HCT116 (cell line): ENCODE data around the gene IGSF6. TPM values are rescaled to one million over a fixed set of nuclear protein-coding genes. Genes with fewer than 3 reads are reported as not detected.

Experiments
- ATAC-seq: fragments of 200-7000 bp; cut with Tn5 transposase; 2 replicates; pipeline ENCODE4 v1.9.1; 2020; ENCODE audit warnings: mild to moderate bottlenecking, moderate library complexity
- BruUV-seq: library from RNA; stranded (reverse); fragments of 400-500 nt; replicated peaks from 2 replicates; lab custom pipeline; 2021; lab: Mats Ljungman, UMichigan
- CTCF ChIA-PET: fragments of 300-600 bp; sonication (Branson Sonifier 250); formaldehyde crosslinking; loops from one replicate; lab custom pipeline; 2021; ENCODE audit warnings: antibody characterized with exemption; lab: Charles Lee
- POLR2A ChIA-PET: fragments of 300-600, 350-600 bp; sonication (Branson Sonifier 250); formaldehyde crosslinking; loops from one replicate; lab custom pipeline; 2021; ENCODE audit warnings: antibody characterized with exemption; lab: Charles Lee
- RAD21 ChIA-PET, 2 experiments: fragments of 300-600 bp; sonication (Branson Sonifier 250); formaldehyde crosslinking; loops; one replicate each; lab custom pipeline; 2023; ENCODE audit warnings: low total read pairs in 2 of 2; ENCODE audit not compliant: uncharacterized antibody in 2 of 2, unreplicated experiment in 2 of 2, low non-redundant PET in 1 of 2; lab: Charles Lee
- DNase-seq: peaks from one replicate; pipeline ENCODE4 v3.0.0-alpha.2; 2010; ENCODE audit warnings: low read depth, low spot score
- H2AFZ ChIP-seq: fragments of 200-600 bp; shearing (Covaris generic), sonication (generic); 2 replicates; pipeline ENCODE4 v1.6.1; 2017; ENCODE audit warnings: low read depth, mixed run types, mixed read lengths, antibody characterized with exemption, low read length; ENCODE audit not compliant: poor library complexity, severe bottlenecking
- H3K27ac ChIP-seq: 2 replicates; pipeline ENCODE4 v1.5.1; 2012; ENCODE audit warnings: low read depth, low read length
- H3K27me3 ChIP-seq: fragments of 200-600 bp; sonication (generic); 2 replicates; pipeline ENCODE4 v1.6.1; 2016; ENCODE audit warnings: mixed run types, low read length, mixed read lengths; ENCODE audit not compliant: insufficient read depth
- H3K36me3 ChIP-seq, 2 experiments: fragments of 200-500 bp in 1 of 2; fragments of 200-600 bp in 1 of 2; sonication (Bioruptor generic) in 1 of 2; sonication (generic) in 1 of 2; 2 replicates each; pipeline versions ENCODE4 v1.5.1 to v1.6.1; 2014 to 2016; ENCODE audit warnings: low read length in 2 of 2, inconsistent platforms in 1 of 2, mixed read lengths in 1 of 2, mixed run types in 1 of 2; ENCODE audit not compliant: insufficient read depth in 2 of 2, control insufficient read depth in 1 of 2
- H3K4me1 ChIP-seq, 2 experiments: fragments of 200-600 bp in 1 of 2; sonication (generic) in 1 of 2; 2 replicates each; pipeline versions ENCODE4 v1.5.1 to v1.6.1; 2012 to 2017; ENCODE audit warnings: low read length in 2 of 2, inconsistent platforms in 1 of 2, mild to moderate bottlenecking in 1 of 2, mixed read lengths in 1 of 2, mixed run types in 1 of 2, moderate library complexity in 1 of 2; ENCODE audit not compliant: insufficient read depth in 2 of 2, control insufficient read depth in 1 of 2
- H3K4me2 ChIP-seq: fragments of 200-600 bp; sonication (generic); 2 replicates; pipeline ENCODE4 v1.6.1; 2017; ENCODE audit warnings: mixed run types, low read length, mixed read lengths
- H3K4me3 ChIP-seq, 2 experiments: fragments of 200-600 bp in 1 of 2; sonication (generic) in 1 of 2; replicated peaks in 1 of 2; 2 replicates each; pipeline ENCODE4 v1.5.1; 2011 to 2016; ENCODE audit warnings: low read length in 2 of 2, control low read depth in 1 of 2, low read depth in 1 of 2, mild to moderate bottlenecking in 1 of 2, mixed read lengths in 1 of 2, mixed run types in 1 of 2
- H3K79me2 ChIP-seq: fragments of 200-600 bp; sonication (generic); 2 replicates; pipeline ENCODE4 v1.6.1; 2017; ENCODE audit warnings: mild to moderate bottlenecking, mixed run types, low read length, moderate library complexity, mixed read lengths; ENCODE audit not compliant: insufficient read depth
- H3K9ac ChIP-seq: fragments of 200-600 bp; sonication (generic); 2 replicates; pipeline ENCODE4 v1.6.1; 2016; ENCODE audit warnings: low read length, mixed read lengths
- H3K9me2 ChIP-seq: fragments of 200-600 bp; sonication (generic), shearing (Covaris generic); 2 replicates; pipeline ENCODE4 v1.6.1; 2017; ENCODE audit warnings: mixed run types, mild to moderate bottlenecking, moderate library complexity; ENCODE audit not compliant: insufficient read depth
- H3K9me3 ChIP-seq, 2 experiments: fragments of 200-500 bp in 1 of 2; fragments of 200-600 bp in 1 of 2; sonication (Bioruptor generic) in 1 of 2; sonication (generic) in 1 of 2; 2 replicates each; pipeline ENCODE4 v1.6.1; 2014 to 2017; ENCODE audit warnings: low read length in 2 of 2, mixed read lengths in 2 of 2, inconsistent platforms in 1 of 2, low read depth in 1 of 2, mild to moderate bottlenecking in 1 of 2, mixed run types in 1 of 2, moderate library complexity in 1 of 2; ENCODE audit not compliant: control insufficient read depth in 1 of 2, insufficient read depth in 1 of 2
- H4K20me1 ChIP-seq: fragments of 200-600 bp; sonication (generic), shearing (Covaris generic); 2 replicates; pipeline ENCODE4 v1.6.1; 2017; ENCODE audit warnings: mixed run types, mild to moderate bottlenecking, moderate library complexity; ENCODE audit not compliant: insufficient read depth
- ELF1 ChIP-seq: IDR thresholded peaks from 2 replicates; pipeline ENCODE4 v1.6.1; 2012; ENCODE audit warnings: low read depth, borderline replicate concordance
- EZH2 ChIP-seq: fragments of 200-600 bp; sonication (generic); IDR thresholded peaks from 2 replicates; pipeline ENCODE4 v1.6.1; 2017; ENCODE audit warnings: antibody characterized with exemption, mixed run types
- EZH2phosphoT487 ChIP-seq: fragments of 200-600 bp; IDR thresholded peaks from 2 replicates; pipeline ENCODE4 v1.6.1; 2018; ENCODE audit warnings: antibody characterized with exemption, borderline replicate concordance
- FOSL1 ChIP-seq: IDR thresholded peaks from 2 replicates; pipeline ENCODE4 v1.6.1; 2012; ENCODE audit warnings: low read depth
- JUND ChIP-seq: IDR thresholded peaks from 2 replicates; pipeline ENCODE4 v1.6.1; 2012
- MAX ChIP-seq: IDR thresholded peaks from 2 replicates; pipeline ENCODE4 v1.6.1; 2012
- POLR2A ChIP-seq: IDR thresholded peaks from 2 replicates; pipeline ENCODE4 v1.7.0; 2011; ENCODE audit warnings: borderline replicate concordance; ENCODE audit not compliant: insufficient read depth, insufficient read length; ENCODE audit errors: extremely low read depth
- SIN3A ChIP-seq: IDR thresholded peaks from 2 replicates; pipeline ENCODE4 v1.6.1; 2012; ENCODE audit warnings: low read depth
- SP1 ChIP-seq: IDR thresholded peaks from 2 replicates; pipeline ENCODE4 v1.6.1; 2012; ENCODE audit warnings: low read depth
- YY1 ChIP-seq: IDR thresholded peaks from 2 replicates; pipeline ENCODE4 v1.6.1; 2011; ENCODE audit warnings: low read length, low read depth, moderate library complexity, mild to moderate bottlenecking; ENCODE audit not compliant: insufficient replicate concordance; ENCODE audit errors: extremely low read depth
- intact Hi-C: fragments of 100-400 bp; cut with micrococcal nuclease; formaldehyde crosslinking; loops from 2 replicates; pipeline ENCODE4 v1.10.0; 2022
- total RNA-seq: library from RNA; stranded (reverse); gene quantifications from one replicate; pipeline ENCODE4 v1.2.1, GENCODE V29; 2021; ENCODE audit not compliant: unreplicated experiment
- TF ChIP-seq, protein P1 (sequence below): IDR thresholded peaks from 2 replicates; pipeline ENCODE4 v1.6.1; 2012
- TF ChIP-seq, protein P2 (sequence below), 3 experiments: fragments of 200-600 bp in 1 of 3; sonication (generic) in 1 of 3; IDR thresholded peaks in 2 of 3; conservative IDR thresholded peaks in 1 of 3; 2 replicates each; pipeline ENCODE4 v1.5.1; 2012 to 2017; ENCODE audit warnings: low read depth in 2 of 3, low read length in 2 of 3, antibody characterized with exemption in 1 of 3, borderline replicate concordance in 1 of 3, control low read depth in 1 of 3, mild to moderate bottlenecking in 1 of 3, mixed read lengths in 1 of 3, mixed run types in 1 of 3, moderate library complexity in 1 of 3; ENCODE audit not compliant: insufficient read depth in 1 of 3
- TF ChIP-seq, protein P3 (sequence below): IDR thresholded peaks from 2 replicates; pipeline ENCODE4 v1.6.1; 2012; ENCODE audit warnings: low read depth
- TF ChIP-seq, protein P4 (sequence below): IDR thresholded peaks from 2 replicates; pipeline ENCODE4 v1.6.1; 2011; ENCODE audit warnings: mild to moderate bottlenecking, low read length, moderate library complexity; ENCODE audit not compliant: insufficient replicate concordance; ENCODE audit errors: extremely low read depth

Gene IGSF6
- total RNA-seq, 1 experiment from 2014 or later: not detected

DNA sequence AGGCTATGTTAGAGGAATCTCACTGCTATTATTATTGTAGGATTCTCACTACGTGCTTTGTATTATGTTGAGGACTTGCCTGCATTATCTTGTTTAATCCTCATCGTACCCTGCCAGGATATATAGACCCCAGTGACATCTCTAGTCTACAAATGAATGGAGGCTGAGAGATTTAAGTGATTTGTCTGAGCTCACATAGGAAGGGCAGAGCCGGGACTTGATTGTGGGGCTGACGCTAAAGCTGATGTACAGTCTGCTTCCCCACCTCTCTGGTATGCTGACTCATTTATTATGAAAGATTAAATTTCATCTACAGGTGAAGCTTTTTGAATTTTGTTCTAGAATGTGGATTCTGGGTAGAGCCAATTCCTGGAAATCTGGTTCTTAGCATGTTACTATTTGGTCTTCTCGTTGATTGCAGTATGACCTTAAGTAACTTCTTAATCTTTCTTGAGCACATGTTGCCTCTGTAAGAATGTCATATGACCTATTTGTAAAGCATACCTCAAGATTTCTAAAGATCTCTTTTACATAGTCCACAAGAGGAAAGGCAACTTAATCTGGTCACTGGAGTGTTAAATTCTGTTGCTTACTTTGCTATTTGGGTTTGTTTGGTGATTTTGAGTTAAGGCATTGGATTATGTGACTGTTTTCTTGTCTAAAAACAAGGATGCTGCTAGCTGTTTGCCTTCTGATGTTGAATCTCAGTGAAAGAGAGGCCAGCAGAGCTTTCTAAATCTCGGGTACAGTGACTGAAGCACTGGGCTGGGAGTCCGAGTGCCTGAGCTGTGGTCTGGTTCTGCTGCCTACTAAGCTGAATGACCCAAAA, 40.6 kb downstream of the IGSF6 start:
- Histone ChIP-seq H3K4me2 (no peak overlapping the region), H4K20me1 (no peaks in the 10 kb centered on the region), H3K27me3 (no peaks in the 10 kb centered on the region), H3K9me2 (no peaks in the 10 kb centered on the region), H3K36me3 (no peaks in the 10 kb centered on the region), H2AFZ (no peak overlapping the region), H3K4me1 (no peaks in the 10 kb centered on the region), H3K9me3 (no peaks in the 10 kb centered on the region), H3K9ac (no peak overlapping the region), H3K4me3 (no peak overlapping the region), H3K79me2 (peaks cover 52% of the 10 kb centered on the region), H3K27ac (no peak overlapping the region)
- BruUV-seq: no TSS peak
- no peak for DNase-seq
- ChIA-PET POLR2A (no interaction called here), RAD21 (no interaction called here), CTCF (no interaction called here)
- intact Hi-C loops: no loop called here
- ATAC-seq: no peak
- TF ChIP-seq EZH2phosphoT487 (no peak), YY1 (no peak), MAX (no peak), SP1 (no peak), SIN3A (no peak), FOSL1 (no peak), EZH2 (no peak), ELF1 (no peak), JUND (no peak), POLR2A (no peak)
- TF ChIP-seq, protein P1, sequence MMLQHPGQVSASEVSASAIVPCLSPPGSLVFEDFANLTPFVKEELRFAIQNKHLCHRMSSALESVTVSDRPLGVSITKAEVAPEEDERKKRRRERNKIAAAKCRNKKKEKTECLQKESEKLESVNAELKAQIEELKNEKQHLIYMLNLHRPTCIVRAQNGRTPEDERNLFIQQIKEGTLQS: no peak
- TF ChIP-seq, protein P2, sequence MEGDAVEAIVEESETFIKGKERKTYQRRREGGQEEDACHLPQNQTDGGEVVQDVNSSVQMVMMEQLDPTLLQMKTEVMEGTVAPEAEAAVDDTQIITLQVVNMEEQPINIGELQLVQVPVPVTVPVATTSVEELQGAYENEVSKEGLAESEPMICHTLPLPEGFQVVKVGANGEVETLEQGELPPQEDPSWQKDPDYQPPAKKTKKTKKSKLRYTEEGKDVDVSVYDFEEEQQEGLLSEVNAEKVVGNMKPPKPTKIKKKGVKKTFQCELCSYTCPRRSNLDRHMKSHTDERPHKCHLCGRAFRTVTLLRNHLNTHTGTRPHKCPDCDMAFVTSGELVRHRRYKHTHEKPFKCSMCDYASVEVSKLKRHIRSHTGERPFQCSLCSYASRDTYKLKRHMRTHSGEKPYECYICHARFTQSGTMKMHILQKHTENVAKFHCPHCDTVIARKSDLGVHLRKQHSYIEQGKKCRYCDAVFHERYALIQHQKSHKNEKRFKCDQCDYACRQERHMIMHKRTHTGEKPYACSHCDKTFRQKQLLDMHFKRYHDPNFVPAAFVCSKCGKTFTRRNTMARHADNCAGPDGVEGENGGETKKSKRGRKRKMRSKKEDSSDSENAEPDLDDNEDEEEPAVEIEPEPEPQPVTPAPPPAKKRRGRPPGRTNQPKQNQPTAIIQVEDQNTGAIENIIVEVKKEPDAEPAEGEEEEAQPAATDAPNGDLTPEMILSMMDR (IDR thresholded peaks at IDR 0.05 in 2 of 3, conservative IDR thresholded peaks at IDR 0.05 in 1 of 3; ENCODE audit: borderline replicate concordance in 1 of 3, insufficient read depth in 1 of 3, low read depth in 2 of 3, low read length in 2 of 3): no peak
- TF ChIP-seq, protein P3, sequence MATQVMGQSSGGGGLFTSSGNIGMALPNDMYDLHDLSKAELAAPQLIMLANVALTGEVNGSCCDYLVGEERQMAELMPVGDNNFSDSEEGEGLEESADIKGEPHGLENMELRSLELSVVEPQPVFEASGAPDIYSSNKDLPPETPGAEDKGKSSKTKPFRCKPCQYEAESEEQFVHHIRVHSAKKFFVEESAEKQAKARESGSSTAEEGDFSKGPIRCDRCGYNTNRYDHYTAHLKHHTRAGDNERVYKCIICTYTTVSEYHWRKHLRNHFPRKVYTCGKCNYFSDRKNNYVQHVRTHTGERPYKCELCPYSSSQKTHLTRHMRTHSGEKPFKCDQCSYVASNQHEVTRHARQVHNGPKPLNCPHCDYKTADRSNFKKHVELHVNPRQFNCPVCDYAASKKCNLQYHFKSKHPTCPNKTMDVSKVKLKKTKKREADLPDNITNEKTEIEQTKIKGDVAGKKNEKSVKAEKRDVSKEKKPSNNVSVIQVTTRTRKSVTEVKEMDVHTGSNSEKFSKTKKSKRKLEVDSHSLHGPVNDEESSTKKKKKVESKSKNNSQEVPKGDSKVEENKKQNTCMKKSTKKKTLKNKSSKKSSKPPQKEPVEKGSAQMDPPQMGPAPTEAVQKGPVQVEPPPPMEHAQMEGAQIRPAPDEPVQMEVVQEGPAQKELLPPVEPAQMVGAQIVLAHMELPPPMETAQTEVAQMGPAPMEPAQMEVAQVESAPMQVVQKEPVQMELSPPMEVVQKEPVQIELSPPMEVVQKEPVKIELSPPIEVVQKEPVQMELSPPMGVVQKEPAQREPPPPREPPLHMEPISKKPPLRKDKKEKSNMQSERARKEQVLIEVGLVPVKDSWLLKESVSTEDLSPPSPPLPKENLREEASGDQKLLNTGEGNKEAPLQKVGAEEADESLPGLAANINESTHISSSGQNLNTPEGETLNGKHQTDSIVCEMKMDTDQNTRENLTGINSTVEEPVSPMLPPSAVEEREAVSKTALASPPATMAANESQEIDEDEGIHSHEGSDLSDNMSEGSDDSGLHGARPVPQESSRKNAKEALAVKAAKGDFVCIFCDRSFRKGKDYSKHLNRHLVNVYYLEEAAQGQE: no peak
- TF ChIP-seq, protein P4, sequence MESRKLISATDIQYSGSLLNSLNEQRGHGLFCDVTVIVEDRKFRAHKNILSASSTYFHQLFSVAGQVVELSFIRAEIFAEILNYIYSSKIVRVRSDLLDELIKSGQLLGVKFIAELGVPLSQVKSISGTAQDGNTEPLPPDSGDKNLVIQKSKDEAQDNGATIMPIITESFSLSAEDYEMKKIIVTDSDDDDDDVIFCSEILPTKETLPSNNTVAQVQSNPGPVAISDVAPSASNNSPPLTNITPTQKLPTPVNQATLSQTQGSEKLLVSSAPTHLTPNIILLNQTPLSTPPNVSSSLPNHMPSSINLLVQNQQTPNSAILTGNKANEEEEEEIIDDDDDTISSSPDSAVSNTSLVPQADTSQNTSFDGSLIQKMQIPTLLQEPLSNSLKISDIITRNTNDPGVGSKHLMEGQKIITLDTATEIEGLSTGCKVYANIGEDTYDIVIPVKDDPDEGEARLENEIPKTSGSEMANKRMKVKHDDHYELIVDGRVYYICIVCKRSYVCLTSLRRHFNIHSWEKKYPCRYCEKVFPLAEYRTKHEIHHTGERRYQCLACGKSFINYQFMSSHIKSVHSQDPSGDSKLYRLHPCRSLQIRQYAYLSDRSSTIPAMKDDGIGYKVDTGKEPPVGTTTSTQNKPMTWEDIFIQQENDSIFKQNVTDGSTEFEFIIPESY: no peak
